Measurements from ENCODE around the gene SLC39A8.
A peak's percentile ranks its signal among the peaks of the same experiment; 100 is the strongest.

Gene SLC39A8

GRCh38 chr4:102268355-102268754 lies 76.9 kb downstream of the SLC39A8 start:
- TF ChIP-seq USF1 (IDR thresholded peaks at IDR 0.05) (peak; percentile 58), FOXM1 (IDR thresholded peaks at IDR 0.05; ENCODE audit: borderline replicate concordance, low read depth) (no peak), TAF1 (IDR thresholded peaks at IDR 0.05; ENCODE audit: low read depth) (no peak), ZBTB7A (IDR thresholded peaks at IDR 0.05; ENCODE audit: low read depth) (no peak), YY1 (IDR thresholded peaks at IDR 0.05; ENCODE audit: low read depth) (no peak), TEAD4 (IDR thresholded peaks at IDR 0.05) (no peak)

GRCh38 chr4:102263024-102263787 lies 82.1 kb downstream of the SLC39A8 start:
- no peak for TF ChIP-seq FOXM1 (IDR thresholded peaks at IDR 0.05; ENCODE audit: borderline replicate concordance, low read depth)
- TF ChIP-seq TEAD4 (IDR thresholded peaks at IDR 0.05): peak; percentile 16; the same call in 1 of the 2 replicates
- TF ChIP-seq RAD21 (IDR thresholded peaks at IDR 0.05; ENCODE audit: low read depth): peak; percentile 69

- no peak for TF ChIP-seq TCF12 (IDR thresholded peaks at IDR 0.05; ENCODE audit: low read depth)
- no peak for TF ChIP-seq EGR1 (IDR thresholded peaks at IDR 0.05)
Observed at GRCh38 chr4:102259702-102260101, 85.6 kb downstream of the SLC39A8 start.

GRCh38 chr4:102259081-102259480 lies 86.2 kb downstream of the SLC39A8 start:
- TF ChIP-seq MAX (IDR thresholded peaks at IDR 0.05) (no peak), REST (IDR thresholded peaks at IDR 0.05; ENCODE audit: low read depth) (no peak), CEBPB (IDR thresholded peaks at IDR 0.05) (no peak), ZBTB7A (IDR thresholded peaks at IDR 0.05; ENCODE audit: low read depth) (no peak), TEAD4 (IDR thresholded peaks at IDR 0.05) (no peak), YY1 (IDR thresholded peaks at IDR 0.05; ENCODE audit: low read depth) (no peak), CREB1 (IDR thresholded peaks at IDR 0.05; ENCODE audit: low read depth) (no peak), FOXM1 (IDR thresholded peaks at IDR 0.05; ENCODE audit: borderline replicate concordance, low read depth) (no peak), EGR1 (IDR thresholded peaks at IDR 0.05) (no peak), EP300 (IDR thresholded peaks at IDR 0.05; ENCODE audit: borderline replicate concordance) (no peak)

- no peak for TF ChIP-seq NFIC (IDR thresholded peaks at IDR 0.05)
- TF ChIP-seq USF1 (IDR thresholded peaks at IDR 0.05): no peak
- TF ChIP-seq TEAD4 (IDR thresholded peaks at IDR 0.05): no peak
- TF ChIP-seq REST (IDR thresholded peaks at IDR 0.05; ENCODE audit: low read depth): no peak
- TF ChIP-seq TAF1 (IDR thresholded peaks at IDR 0.05; ENCODE audit: low read depth): no peak
- TF ChIP-seq EP300 (IDR thresholded peaks at IDR 0.05; ENCODE audit: borderline replicate concordance): no peak
- TF ChIP-seq YY1 (IDR thresholded peaks at IDR 0.05; ENCODE audit: low read depth): no peak
- no peak for TF ChIP-seq MAX (IDR thresholded peaks at IDR 0.05)
- no peak for TF ChIP-seq FOXM1 (IDR thresholded peaks at IDR 0.05; ENCODE audit: borderline replicate concordance, low read depth)
- TF ChIP-seq TCF12 (IDR thresholded peaks at IDR 0.05; ENCODE audit: low read depth): no peak
- TF ChIP-seq EGR1 (IDR thresholded peaks at IDR 0.05): no peak
- TF ChIP-seq CEBPB (IDR thresholded peaks at IDR 0.05): no peak
- TF ChIP-seq ZBTB7A (IDR thresholded peaks at IDR 0.05; ENCODE audit: low read depth): no peak
- no peak for TF ChIP-seq RAD21 (IDR thresholded peaks at IDR 0.05; ENCODE audit: low read depth)
- no peak for TF ChIP-seq CREB1 (IDR thresholded peaks at IDR 0.05; ENCODE audit: low read depth)
Observed at GRCh38 chr4:102256321-102256720, 89.0 kb downstream of the SLC39A8 start.

GRCh38 chr4:102253860-102254259 lies 91.4 kb downstream of the SLC39A8 start:
- TF ChIP-seq EP300 (IDR thresholded peaks at IDR 0.05; ENCODE audit: borderline replicate concordance): no peak
- no peak for TF ChIP-seq TAF1 (IDR thresholded peaks at IDR 0.05; ENCODE audit: low read depth)
- no peak for TF ChIP-seq EGR1 (IDR thresholded peaks at IDR 0.05)
- no peak for TF ChIP-seq TEAD4 (IDR thresholded peaks at IDR 0.05)
- no peak for TF ChIP-seq USF1 (IDR thresholded peaks at IDR 0.05)
- TF ChIP-seq YY1 (IDR thresholded peaks at IDR 0.05; ENCODE audit: low read depth): no peak
- no peak for TF ChIP-seq ZBTB7A (IDR thresholded peaks at IDR 0.05; ENCODE audit: low read depth)
- TF ChIP-seq CREB1 (IDR thresholded peaks at IDR 0.05; ENCODE audit: low read depth): no peak
- no peak for TF ChIP-seq CEBPB (IDR thresholded peaks at IDR 0.05)
- no peak for TF ChIP-seq TCF12 (IDR thresholded peaks at IDR 0.05; ENCODE audit: low read depth)
- TF ChIP-seq RAD21 (IDR thresholded peaks at IDR 0.05; ENCODE audit: low read depth): no peak
- no peak for TF ChIP-seq FOXM1 (IDR thresholded peaks at IDR 0.05; ENCODE audit: borderline replicate concordance, low read depth)
- TF ChIP-seq NFIC (IDR thresholded peaks at IDR 0.05): no peak
- no peak for TF ChIP-seq MAX (IDR thresholded peaks at IDR 0.05)
